HTERT RPE-1 (cell line): Measurements from ENCODE around the gene LRP2BP.
"Not testable (repeated sequence)": the region's sequence is repeated elsewhere in the genome, so short reads cannot be mapped to it uniquely, and the experiment has no call there.

Experiments used
- in situ Hi-C: fragments of 300-500 bp; cut with MboI; formaldehyde crosslinking; loops from 4 replicates; pipeline ENCODE4 v1.14.3; 2020; ENCODE audit warnings: low sequenced_read_pairs

LRP2BP gene

GRCh38 chr4:185362570-185362969 is 33.2 kb downstream of the LRP2BP start:
- in situ Hi-C loops: not testable (repeated sequence)

- in situ Hi-C loops: no loop called here
Measured at GRCh38 chr4:185361872-185362271, 33.9 kb downstream of the LRP2BP start.

GRCh38 chr4:185359767-185360446 is 35.8 kb downstream of the LRP2BP start:
- in situ Hi-C loops: no loop called here

DNA sequence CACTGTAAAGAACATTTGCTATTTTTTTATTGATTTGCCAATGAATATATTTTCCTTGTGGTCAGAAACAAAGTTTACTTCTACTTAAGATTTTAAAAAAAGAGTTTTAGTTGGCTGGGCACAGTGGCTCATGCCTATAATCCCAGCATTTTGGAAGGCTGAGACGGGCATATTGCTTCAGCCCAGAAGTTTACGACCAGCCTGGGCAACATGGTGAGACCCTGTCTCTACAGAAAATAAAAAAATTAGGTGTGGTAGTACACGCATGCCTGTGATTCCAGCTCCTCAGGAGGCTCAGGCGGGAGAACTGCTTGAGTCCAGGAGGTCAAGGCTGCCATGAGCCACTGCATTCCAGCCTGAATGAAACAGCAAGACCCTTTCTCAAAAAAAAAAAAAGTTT is 36.8 kb downstream of the LRP2BP start:
- in situ Hi-C loops: no loop called here

DNA sequence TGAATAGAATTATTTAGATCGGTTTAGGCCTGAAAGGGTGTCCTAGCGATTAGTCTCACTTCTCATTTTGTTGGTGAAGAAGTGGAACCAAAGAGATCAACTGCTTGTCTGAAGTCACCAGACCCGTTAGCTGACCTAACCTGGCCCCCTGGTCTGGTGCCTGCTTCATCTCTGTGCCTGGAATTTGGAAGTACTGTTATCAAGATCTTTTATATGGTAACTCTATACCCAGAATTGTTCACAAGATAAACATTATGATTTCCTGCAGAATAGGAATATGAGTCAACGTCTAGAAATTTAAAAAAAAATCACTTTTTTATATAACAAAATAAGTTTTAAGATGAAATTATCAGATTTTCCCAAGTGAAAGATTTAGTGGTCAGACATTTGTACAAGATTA is 37.2 kb downstream of the LRP2BP start:
- in situ Hi-C loops: no loop called here

DNA sequence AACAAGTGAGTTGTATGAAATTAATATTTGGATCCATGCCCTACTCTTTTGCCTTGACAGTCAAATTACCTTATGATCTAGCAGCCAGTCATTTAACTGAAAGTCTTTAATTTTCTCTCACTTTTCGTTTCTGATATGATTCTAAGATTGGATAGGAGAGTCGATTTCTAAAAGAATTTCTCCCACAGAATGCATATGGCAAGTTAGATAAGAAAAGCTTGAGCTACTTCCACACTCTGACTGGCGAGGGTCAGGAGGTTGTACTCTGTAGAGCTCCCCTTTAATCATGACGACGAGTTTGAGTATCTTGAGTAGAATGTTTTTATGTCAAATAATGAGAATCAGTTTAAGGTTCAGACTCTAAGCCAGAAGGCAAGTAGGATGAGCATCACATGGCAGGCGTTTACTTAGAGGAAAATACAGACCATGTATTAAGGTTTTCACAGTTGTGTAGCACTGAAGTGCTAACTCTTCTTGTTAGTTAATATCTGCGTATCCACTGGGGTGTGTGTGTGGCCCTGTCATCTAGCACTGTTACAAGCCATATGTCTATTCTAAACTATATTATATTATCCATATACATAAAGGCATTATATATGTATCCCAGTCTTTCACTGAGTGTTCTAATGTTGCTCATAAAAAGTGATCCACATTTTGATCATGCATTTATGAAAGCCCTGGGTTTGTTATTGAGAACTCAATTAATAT is 37.8 kb downstream of the LRP2BP start:
- in situ Hi-C loops: no loop called here

DNA sequence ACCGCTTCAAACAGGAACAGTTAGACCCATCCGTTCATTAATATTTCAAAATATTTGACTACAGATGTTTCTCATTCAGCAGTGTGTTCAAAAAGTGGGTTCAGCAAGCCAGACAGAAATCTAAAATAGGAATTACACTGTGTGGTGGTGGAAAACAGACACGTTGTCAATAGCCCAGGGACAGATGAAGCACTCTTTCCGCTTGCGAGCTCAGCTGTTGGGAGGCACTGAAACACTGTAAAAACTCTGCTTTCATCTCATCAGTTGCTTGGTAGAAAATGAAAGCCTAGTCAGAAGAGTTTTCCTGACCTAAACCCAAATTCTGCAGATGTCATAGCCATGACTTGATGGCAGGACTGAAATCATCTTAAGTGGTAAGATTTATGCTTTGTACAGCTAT is 38.5 kb downstream of the LRP2BP start:
- in situ Hi-C loops: no loop called here

DNA sequence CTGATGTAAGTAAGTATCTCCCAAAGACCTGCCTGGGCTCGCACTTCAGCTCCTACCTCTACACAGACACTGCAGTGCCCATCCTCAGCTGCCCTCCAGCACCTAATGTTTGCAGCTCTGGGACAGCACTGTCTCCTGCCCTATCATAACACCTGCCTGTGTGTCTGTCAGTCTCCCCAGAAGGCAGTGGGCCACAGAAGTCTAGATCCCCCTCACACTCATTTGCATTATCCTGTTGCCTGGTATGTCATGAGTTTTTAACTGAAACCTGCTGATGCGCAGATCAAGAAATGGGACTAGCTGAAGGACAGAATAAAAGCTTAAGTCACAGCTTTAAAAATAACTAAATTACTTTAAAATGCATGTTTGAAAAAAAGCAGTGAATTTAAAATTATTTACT is 43.0 kb downstream of the LRP2BP start:
- in situ Hi-C loops: no loop called here

DNA sequence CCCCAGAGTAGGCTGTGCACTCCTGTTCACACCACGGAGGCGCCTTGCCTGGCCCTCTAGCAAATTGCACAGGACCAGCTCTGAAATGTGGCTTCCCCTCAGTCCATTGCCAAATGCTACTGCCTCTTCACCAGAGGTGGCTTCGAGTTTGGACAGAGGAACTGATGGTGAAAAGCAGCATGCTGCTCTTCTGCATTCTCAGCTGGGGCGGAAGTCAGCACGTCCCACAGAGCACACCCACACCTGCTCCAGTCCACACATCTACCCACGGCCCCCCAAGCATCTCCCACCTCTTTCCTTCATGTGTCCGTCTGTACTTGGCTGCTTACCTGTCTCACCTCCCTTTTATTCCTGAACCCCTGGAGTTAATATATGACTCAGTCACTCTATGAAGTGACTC is 43.5 kb downstream of the LRP2BP start:
- in situ Hi-C loops: no loop called here

DNA sequence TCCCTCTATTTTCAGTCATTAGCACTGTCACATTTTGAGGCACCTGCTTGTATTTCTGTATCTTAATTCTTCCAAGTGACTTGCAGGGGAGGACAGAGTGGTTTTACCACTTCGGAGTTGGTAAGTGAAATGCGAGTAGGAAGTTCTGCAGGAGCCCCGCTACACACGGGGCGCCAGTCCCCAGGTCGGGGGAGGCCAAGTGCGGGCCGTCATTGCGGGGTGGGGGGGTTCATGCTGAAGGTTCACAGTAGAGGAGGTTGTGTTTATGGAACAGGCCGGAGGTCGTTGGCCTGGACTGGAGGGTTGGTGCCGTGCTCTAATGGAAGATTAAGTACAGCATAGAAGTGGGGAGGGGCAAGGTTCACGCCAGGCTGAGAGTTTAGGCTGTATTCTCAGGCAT is 44.0 kb downstream of the LRP2BP start:
- in situ Hi-C loops: no loop called here

DNA sequence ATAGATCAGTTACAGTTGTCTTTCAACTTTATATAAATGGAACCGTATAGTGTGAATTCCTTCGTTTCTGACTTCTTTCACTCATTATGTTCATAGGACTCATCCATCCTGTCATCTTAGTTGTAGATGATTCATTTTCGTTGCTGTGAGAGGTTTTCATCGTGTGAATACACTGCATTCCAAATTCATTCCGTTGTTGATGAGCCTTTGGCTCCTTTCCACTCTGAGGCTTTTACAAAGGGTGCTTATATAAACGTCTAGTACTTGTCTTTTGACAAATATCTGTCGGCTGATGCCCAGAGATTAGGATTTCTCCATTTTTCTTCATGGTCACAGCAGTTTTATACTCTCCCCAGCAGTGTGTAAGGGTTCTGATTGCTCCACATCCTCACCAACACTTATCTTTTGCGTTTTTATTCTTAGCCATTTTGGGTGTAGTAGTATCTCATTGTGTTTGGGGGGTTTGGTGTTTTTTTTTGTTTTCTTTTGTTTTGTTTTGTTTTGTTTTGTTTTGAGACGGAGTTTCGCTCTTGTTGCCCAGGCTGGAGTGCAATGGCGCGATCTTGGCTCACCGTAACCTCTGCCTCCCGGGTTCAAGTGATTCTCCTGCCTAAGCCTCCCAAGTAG is 48.6 kb downstream of the LRP2BP start:
- in situ Hi-C loops: no loop called here

- in situ Hi-C loops: no loop called here
Measured at GRCh38 chr4:185344743-185345538, 50.8 kb downstream of the LRP2BP start.

- in situ Hi-C loops: no loop called here
Measured at GRCh38 chr4:185343726-185344581, 51.8 kb downstream of the LRP2BP start.

- in situ Hi-C loops: no loop called here
Measured at GRCh38 chr4:185341841-185342240, 53.9 kb downstream of the LRP2BP start.

GRCh38 chr4:185341377-185341776 is 54.3 kb downstream of the LRP2BP start:
- in situ Hi-C loops: no loop called here

- in situ Hi-C loops: no loop called here
Measured at GRCh38 chr4:185339941-185340340, 55.8 kb downstream of the LRP2BP start.

DNA sequence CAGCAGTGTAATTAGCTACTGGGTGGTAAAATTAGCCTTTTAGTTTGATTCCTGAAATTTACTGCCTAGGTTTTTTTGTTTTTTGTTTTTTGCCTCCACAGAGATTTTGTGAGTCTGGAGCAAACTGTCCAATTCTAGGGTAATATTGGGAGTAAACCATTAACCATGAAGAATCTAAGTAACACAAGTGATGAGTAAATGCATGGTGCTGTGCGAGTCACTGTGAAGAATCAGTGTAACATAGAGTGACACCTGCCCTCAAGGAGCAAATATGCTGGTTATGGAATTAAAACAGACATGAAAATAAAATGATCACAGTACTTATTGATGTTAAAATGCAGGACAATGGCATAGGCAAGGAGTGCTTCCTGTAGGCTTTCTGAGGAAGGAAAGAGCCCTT is 60.1 kb downstream of the LRP2BP start:
- in situ Hi-C loops: no loop called here

GRCh38 chr4:185334326-185334725 is 61.4 kb downstream of the LRP2BP start:
- in situ Hi-C loops: no loop called here

DNA sequence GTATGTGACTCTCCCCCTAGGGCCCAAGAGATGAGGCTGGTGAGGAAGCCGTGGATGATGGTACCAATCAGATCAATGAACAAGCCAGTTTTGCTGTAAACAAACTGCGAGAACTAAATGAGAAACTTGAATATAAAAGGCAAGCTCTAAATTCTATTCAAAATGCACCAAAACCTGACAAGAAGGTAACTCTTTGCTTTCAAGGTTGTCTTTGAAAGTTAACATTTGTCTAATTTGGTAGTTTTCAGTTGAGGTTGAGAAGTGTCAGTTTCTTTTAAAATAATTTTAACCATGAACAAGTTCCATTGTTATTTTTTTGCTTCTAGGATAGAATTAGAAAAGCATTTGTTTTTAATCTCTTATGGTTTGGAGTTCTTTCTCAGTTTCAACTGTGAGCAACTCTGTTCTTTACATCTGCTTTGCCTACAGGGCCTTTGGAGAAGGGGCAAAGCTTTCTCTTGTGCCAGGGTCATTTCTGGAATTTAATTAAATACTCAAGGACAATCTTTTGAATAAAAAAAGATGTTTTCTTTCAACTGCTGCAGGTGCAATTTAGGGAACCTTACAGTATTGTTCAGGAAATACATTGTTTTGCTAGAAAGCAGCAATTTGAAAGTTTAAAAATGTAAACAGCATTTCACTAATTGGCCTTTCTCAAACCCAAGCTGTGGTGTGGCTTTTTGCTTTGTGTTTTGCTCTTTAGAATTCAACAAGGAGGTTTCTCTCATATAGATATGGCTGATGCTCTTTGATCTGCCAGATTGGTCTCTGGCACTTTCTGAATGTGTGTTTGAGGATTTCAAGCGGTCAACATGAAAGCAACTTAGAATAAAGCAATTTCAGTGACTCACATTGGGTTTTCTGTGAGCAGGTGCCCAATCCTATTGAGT is 62.9 kb downstream of the LRP2BP start:
- in situ Hi-C loops: no loop called here
